RWPE1 (cell line): ENCODE results near the gene TNC.

ENCODE experiments used
- CTCF ChIA-PET: fragments of 350-600 bp; sonication (Branson Sonifier 250); formaldehyde crosslinking; extraction: SDS; loops from one replicate; lab custom pipeline; 2021; lab: Yijun Ruan, JAX
- POLR2A ChIA-PET: fragments of 400-600 bp; formaldehyde crosslinking; extraction: SDS; loops from one replicate; lab custom pipeline; 2020; ENCODE audit warnings: antibody characterized with exemption; ENCODE audit not compliant: low non-redundant PET; lab: Yijun Ruan, JAX
- DNase-seq: peaks from one replicate; pipeline ENCODE4 v3.0.0; 2012; ENCODE audit warnings: low spot score
- H3K27ac ChIP-seq: fragments of 450-650 bp; 2 replicates; pipeline ENCODE4 v1.5.1; 2017
- CTCF ChIP-seq: fragments of 450-650 bp; conservative IDR thresholded peaks from 2 replicates; pipeline ENCODE4 v1.5.1; 2017; ENCODE audit warnings: low read depth, mild to moderate bottlenecking

Gene TNC

GRCh38 chr9:115138151-115138550 is 20.2 kb upstream of the TNC start:
- no peak for TF ChIP-seq CTCF
- CTCF ChIA-PET = no interaction called here

GRCh38 chr9:115137526-115137925 is 19.6 kb upstream of the TNC start:
- ChIA-PET CTCF (interaction anchor here (0.6 kb wide), 3 partner anchors 285 to 1412 kb away, joined by 3 to 4 read pairs (median 3); partner anchors contain the start of gene TMEM268), POLR2A (no interaction called here)
- TF ChIP-seq CTCF = no peak
- no peak for DNase-seq
- H3K27ac ChIP-seq = no peak overlapping the region

More at GRCh38 chr9:115138151-115138550, 20.2 kb upstream of the TNC start:
- POLR2A ChIA-PET = no interaction called here
- no peak overlapping the region for H3K27ac ChIP-seq
- DNase-seq = no peak

GRCh38 chr9:115135821-115136778 is 18.1 kb upstream of the TNC start:
- no peak for DNase-seq
- ChIA-PET CTCF (no interaction called here), POLR2A (no interaction called here)
- TF ChIP-seq CTCF = no peak
- H3K27ac ChIP-seq = no peak overlapping the region

GRCh38 chr9:115134941-115135340 is 17.0 kb upstream of the TNC start:
- DNase-seq = no peak

GRCh38 chr9:115133649-115134048 is 15.7 kb upstream of the TNC start:
- CTCF ChIA-PET = interaction anchor here (0.6 to 0.7 kb wide), 2 partner anchors 183 to 480 kb away, joined by 3 read pairs; no protein-coding TSS in a partner anchor
- POLR2A ChIA-PET = no interaction called here
- H3K27ac ChIP-seq = no peak overlapping the region
- no peak for TF ChIP-seq CTCF
- no peak for DNase-seq

More at GRCh38 chr9:115134941-115135340, 17.0 kb upstream of the TNC start:
- POLR2A ChIA-PET = no interaction called here
- H3K27ac ChIP-seq = no peak overlapping the region
- TF ChIP-seq CTCF = no peak
- CTCF ChIA-PET = interaction anchor here (0.5 kb wide), 1 partner anchor 18 kb away, joined by 3 read pairs; no protein-coding TSS in a partner anchor

- DNase-seq = no peak
- ChIA-PET CTCF (interaction anchor here (0.9 kb wide), 1 partner anchor 222 kb away, joined by 4 read pairs; no protein-coding TSS in a partner anchor), POLR2A (no interaction called here)
- no peak for TF ChIP-seq CTCF
- H3K27ac ChIP-seq = no peak overlapping the region
Observed at GRCh38 chr9:115132648-115133047, 14.7 kb upstream of the TNC start.
